Activated CD4-positive, alpha-beta T cell treated with anti-CD3 and anti-CD28 coated beads, Interleukin-2, amount 10 ng/mL, durations not matched to agents 24 days and 14 days (primary cell): Measurements from ENCODE around the gene SYNPR. TPM values are rescaled to one million over a fixed set of nuclear protein-coding genes. Genes with fewer than 3 reads are reported as not detected.

ENCODE experiments used
- DNase-seq: peaks from one replicate; pipeline ENCODE4 v3.0.0; 2022
- H3K27ac Mint-ChIP-seq: one replicate; pipeline ENCODE4 v1.8.0; 2022; ENCODE audit warnings: mild to moderate bottlenecking, mixed read lengths
- H3K27me3 Mint-ChIP-seq: one replicate; pipeline ENCODE4 v1.8.0; 2022; ENCODE audit warnings: mixed read lengths
- H3K36me3 Mint-ChIP-seq: one replicate; pipeline ENCODE4 v1.8.0; 2022; ENCODE audit warnings: low read depth, mild to moderate bottlenecking, mixed read lengths
- H3K4me1 Mint-ChIP-seq: one replicate; pipeline ENCODE4 v1.8.0; 2021; ENCODE audit warnings: mixed read lengths
- H3K4me3 Mint-ChIP-seq: one replicate; pipeline ENCODE4 v1.8.0; 2022; ENCODE audit warnings: mild to moderate bottlenecking, moderate library complexity, mixed read lengths
- H3K9me3 Mint-ChIP-seq: one replicate; pipeline ENCODE4 v1.8.0; 2021; ENCODE audit warnings: mixed read lengths
- intact Hi-C: fragments of 100-400 bp; cut with micrococcal nuclease; formaldehyde crosslinking; loops from one replicate; pipeline ENCODE4 v1.15.1; 2023
- total RNA-seq: library from RNA; stranded (reverse); gene quantifications from 2 replicates; pipeline ENCODE4 v1.2.3, GENCODE V29; 2022

SYNPR gene
- total RNA-seq, 1 donor from 2014 or later: not detected

GRCh38 chr3:63523100-63523499 is 245.0 kb downstream of the SYNPR start:
- H3K9me3 Mint-ChIP-seq: no peaks in the 10 kb centered on the region
- no peak overlapping the region for H3K27ac Mint-ChIP-seq
- no peak for DNase-seq
- no peaks in the 10 kb centered on the region for H3K4me1 Mint-ChIP-seq
- H3K27me3 Mint-ChIP-seq: no peaks in the 10 kb centered on the region
- no peaks in the 10 kb centered on the region for H3K36me3 Mint-ChIP-seq
- no peak overlapping the region for H3K4me3 Mint-ChIP-seq
- intact Hi-C loops: no loop called here

- DNase-seq: no peak
- intact Hi-C loops: no loop called here
- no peaks in the 10 kb centered on the region for H3K36me3 Mint-ChIP-seq
- no peak overlapping the region for H3K27ac Mint-ChIP-seq
- no peaks in the 10 kb centered on the region for H3K27me3 Mint-ChIP-seq
- no peak overlapping the region for H3K4me3 Mint-ChIP-seq
- H3K9me3 Mint-ChIP-seq: no peaks in the 10 kb centered on the region
- H3K4me1 Mint-ChIP-seq: no peaks in the 10 kb centered on the region
Observed at GRCh38 chr3:63528325-63529000, 250.4 kb downstream of the SYNPR start.

- Mint-ChIP-seq H3K27me3 (no peaks in the 10 kb centered on the region), H3K9me3 (no peaks in the 10 kb centered on the region), H3K4me3 (no peak overlapping the region), H3K36me3 (no peaks in the 10 kb centered on the region), H3K4me1 (no peaks in the 10 kb centered on the region), H3K27ac (no peak overlapping the region)
- intact Hi-C loops: no loop called here
- no peak for DNase-seq
Observed at GRCh38 chr3:63532521-63532920, 254.4 kb downstream of the SYNPR start.

- H3K9me3 Mint-ChIP-seq: no peaks in the 10 kb centered on the region
- intact Hi-C loops: no loop called here
- H3K36me3 Mint-ChIP-seq: no peaks in the 10 kb centered on the region
Observed at GRCh38 chr3:63538919-63539318, 260.8 kb downstream of the SYNPR start.

GRCh38 chr3:63555767-63556166 is 277.7 kb downstream of the SYNPR start:
- Mint-ChIP-seq H3K4me3 (no peak overlapping the region), H3K27ac (no peak overlapping the region), H3K27me3 (no peaks in the 10 kb centered on the region), H3K9me3 (no peaks in the 10 kb centered on the region), H3K4me1 (no peaks in the 10 kb centered on the region), H3K36me3 (no peaks in the 10 kb centered on the region)
- intact Hi-C loops: no loop called here
- DNase-seq: no peak

More at GRCh38 chr3:63538919-63539318, 260.8 kb downstream of the SYNPR start:
- no peak overlapping the region for H3K27ac Mint-ChIP-seq
- no peaks in the 10 kb centered on the region for H3K4me1 Mint-ChIP-seq
- H3K27me3 Mint-ChIP-seq: no peaks in the 10 kb centered on the region
- H3K4me3 Mint-ChIP-seq: no peak overlapping the region
- DNase-seq: no peak

- Mint-ChIP-seq H3K9me3 (no peaks in the 10 kb centered on the region), H3K4me1 (no peaks in the 10 kb centered on the region), H3K27ac (no peak overlapping the region), H3K27me3 (no peaks in the 10 kb centered on the region), H3K36me3 (no peaks in the 10 kb centered on the region), H3K4me3 (no peak overlapping the region)
- intact Hi-C loops: no loop called here
- DNase-seq: no peak
Observed at GRCh38 chr3:63556401-63556800, 278.3 kb downstream of the SYNPR start.

GRCh38 chr3:63557912-63558311 is 279.8 kb downstream of the SYNPR start:
- H3K36me3 Mint-ChIP-seq: no peaks in the 10 kb centered on the region
- no peaks in the 10 kb centered on the region for H3K4me1 Mint-ChIP-seq
- DNase-seq: no peak
- H3K27ac Mint-ChIP-seq: no peak overlapping the region
- H3K27me3 Mint-ChIP-seq: no peaks in the 10 kb centered on the region
- intact Hi-C loops: no loop called here
- no peaks in the 10 kb centered on the region for H3K9me3 Mint-ChIP-seq
- no peak overlapping the region for H3K4me3 Mint-ChIP-seq

- Mint-ChIP-seq H3K36me3 (no peaks in the 10 kb centered on the region), H3K4me3 (no peak overlapping the region), H3K27me3 (no peaks in the 10 kb centered on the region), H3K9me3 (no peaks in the 10 kb centered on the region), H3K4me1 (no peaks in the 10 kb centered on the region), H3K27ac (no peak overlapping the region)
- intact Hi-C loops: no loop called here
- no peak for DNase-seq
Observed at GRCh38 chr3:63559884-63560283, 281.8 kb downstream of the SYNPR start.

- Mint-ChIP-seq H3K27me3 (no peaks in the 10 kb centered on the region), H3K27ac (no peak overlapping the region), H3K36me3 (no peaks in the 10 kb centered on the region), H3K4me3 (no peak overlapping the region), H3K9me3 (no peaks in the 10 kb centered on the region), H3K4me1 (no peaks in the 10 kb centered on the region)
- intact Hi-C loops: no loop called here
- no peak for DNase-seq
Observed at GRCh38 chr3:63561879-63562278, 283.8 kb downstream of the SYNPR start.

- no peak for DNase-seq
- no peak overlapping the region for H3K27ac Mint-ChIP-seq
- H3K9me3 Mint-ChIP-seq: no peaks in the 10 kb centered on the region
- no peak overlapping the region for H3K4me3 Mint-ChIP-seq
- H3K36me3 Mint-ChIP-seq: no peaks in the 10 kb centered on the region
- H3K4me1 Mint-ChIP-seq: no peaks in the 10 kb centered on the region
- intact Hi-C loops: no loop called here
- H3K27me3 Mint-ChIP-seq: no peaks in the 10 kb centered on the region
Observed at GRCh38 chr3:63562323-63562722, 284.2 kb downstream of the SYNPR start.

- no peaks in the 10 kb centered on the region for H3K9me3 Mint-ChIP-seq
- H3K27ac Mint-ChIP-seq: no peak overlapping the region
- intact Hi-C loops: no loop called here
- H3K36me3 Mint-ChIP-seq: no peaks in the 10 kb centered on the region
- no peaks in the 10 kb centered on the region for H3K27me3 Mint-ChIP-seq
- H3K4me1 Mint-ChIP-seq: no peaks in the 10 kb centered on the region
- H3K4me3 Mint-ChIP-seq: no peak overlapping the region
- DNase-seq: no peak
Observed at GRCh38 chr3:63563572-63563971, 285.5 kb downstream of the SYNPR start.

GRCh38 chr3:63565220-63565619 is 287.1 kb downstream of the SYNPR start:
- Mint-ChIP-seq H3K27ac (no peak overlapping the region), H3K4me3 (no peak overlapping the region), H3K9me3 (no peaks in the 10 kb centered on the region), H3K4me1 (no peaks in the 10 kb centered on the region), H3K27me3 (no peaks in the 10 kb centered on the region), H3K36me3 (no peaks in the 10 kb centered on the region)
- intact Hi-C loops: no loop called here
- DNase-seq: no peak

GRCh38 chr3:63571682-63572081 is 293.6 kb downstream of the SYNPR start:
- H3K27ac Mint-ChIP-seq: no peak overlapping the region

GRCh38 chr3:63576846-63577245 is 298.7 kb downstream of the SYNPR start:
- Mint-ChIP-seq H3K27ac (no peak overlapping the region), H3K4me1 (no peaks in the 10 kb centered on the region), H3K4me3 (no peak overlapping the region), H3K9me3 (no peaks in the 10 kb centered on the region), H3K36me3 (no peaks in the 10 kb centered on the region), H3K27me3 (no peaks in the 10 kb centered on the region)
- intact Hi-C loops: no loop called here
- no peak for DNase-seq

More at GRCh38 chr3:63571682-63572081, 293.6 kb downstream of the SYNPR start:
- no peak overlapping the region for H3K4me3 Mint-ChIP-seq
- no peak for DNase-seq
- H3K4me1 Mint-ChIP-seq: no peaks in the 10 kb centered on the region
- H3K27me3 Mint-ChIP-seq: no peaks in the 10 kb centered on the region
- H3K36me3 Mint-ChIP-seq: no peaks in the 10 kb centered on the region
- no peaks in the 10 kb centered on the region for H3K9me3 Mint-ChIP-seq
- intact Hi-C loops: no loop called here

- Mint-ChIP-seq H3K27ac (no peak overlapping the region), H3K36me3 (no peaks in the 10 kb centered on the region), H3K4me1 (no peaks in the 10 kb centered on the region), H3K27me3 (no peaks in the 10 kb centered on the region), H3K9me3 (no peaks in the 10 kb centered on the region), H3K4me3 (no peak overlapping the region)
- intact Hi-C loops: no loop called here
- no peak for DNase-seq
Observed at GRCh38 chr3:63578858-63579257, 300.8 kb downstream of the SYNPR start.
